22Rv1 (cell line): ENCODE measurements around the gene INSC.

ENCODE experiments used
- H3K27ac ChIP-seq: fragments of 450-650 bp; 2 replicates; pipeline ENCODE4 v1.5.1; 2017
- CTCF ChIP-seq: fragments of 450-650 bp; IDR thresholded peaks from 2 replicates; pipeline ENCODE4 v1.5.1; 2017; ENCODE audit warnings: mild to moderate bottlenecking
- ZFX ChIP-seq: fragments of 450-650 bp; IDR thresholded peaks from 2 replicates; pipeline ENCODE4 v1.6.1; 2017; ENCODE audit warnings: antibody characterized with exemption, borderline replicate concordance

INSC gene

GRCh38 chr11:15112131-15112541 lies 2.6 kb upstream of the INSC start:
- no peak for TF ChIP-seq ZFX
- TF ChIP-seq CTCF: no peak
- H3K27ac ChIP-seq: no peak overlapping the region

GRCh38 chr11:15113381-15113780 lies 1.3 kb upstream of the INSC start:
- TF ChIP-seq CTCF (no peak), ZFX (no peak)
- no peak overlapping the region for H3K27ac ChIP-seq

- no peak for TF ChIP-seq CTCF
- TF ChIP-seq ZFX: no peak
- no peak overlapping the region for H3K27ac ChIP-seq
Measured at GRCh38 chr11:15115686-15116085, 963 bp downstream of the INSC start.

GRCh38 chr11:15117751-15118150 lies 3.0 kb downstream of the INSC start:
- no peak for TF ChIP-seq CTCF
- no peak overlapping the region for H3K27ac ChIP-seq

- H3K27ac ChIP-seq: no peak overlapping the region
- TF ChIP-seq CTCF (no peak), ZFX (no peak)
Measured at GRCh38 chr11:15118431-15118830, 3.7 kb downstream of the INSC start.

- TF ChIP-seq CTCF (no peak), ZFX (no peak)
- H3K27ac ChIP-seq: no peak overlapping the region
Measured at GRCh38 chr11:15119352-15119751, 4.6 kb downstream of the INSC start.

GRCh38 chr11:15119826-15120225 lies 5.1 kb downstream of the INSC start:
- H3K27ac ChIP-seq: no peak overlapping the region
- TF ChIP-seq CTCF: no peak
- no peak for TF ChIP-seq ZFX
